HK-2 (cell line): ENCODE results near the gene KY.
"Not testable (repeated sequence)": the region's sequence is repeated elsewhere in the genome, so short reads cannot be mapped to it uniquely, and the experiment has no call there.

Experiments used
- DNase-seq: peaks from one replicate; pipeline ENCODE4 v3.0.0-alpha.2; 2018; ENCODE audit not compliant: unreplicated experiment

Gene KY

GRCh38 chr3:134601539-134602439, 49.0 kb downstream of the KY start:
- DNase-seq = peak; percentile 27

DNA sequence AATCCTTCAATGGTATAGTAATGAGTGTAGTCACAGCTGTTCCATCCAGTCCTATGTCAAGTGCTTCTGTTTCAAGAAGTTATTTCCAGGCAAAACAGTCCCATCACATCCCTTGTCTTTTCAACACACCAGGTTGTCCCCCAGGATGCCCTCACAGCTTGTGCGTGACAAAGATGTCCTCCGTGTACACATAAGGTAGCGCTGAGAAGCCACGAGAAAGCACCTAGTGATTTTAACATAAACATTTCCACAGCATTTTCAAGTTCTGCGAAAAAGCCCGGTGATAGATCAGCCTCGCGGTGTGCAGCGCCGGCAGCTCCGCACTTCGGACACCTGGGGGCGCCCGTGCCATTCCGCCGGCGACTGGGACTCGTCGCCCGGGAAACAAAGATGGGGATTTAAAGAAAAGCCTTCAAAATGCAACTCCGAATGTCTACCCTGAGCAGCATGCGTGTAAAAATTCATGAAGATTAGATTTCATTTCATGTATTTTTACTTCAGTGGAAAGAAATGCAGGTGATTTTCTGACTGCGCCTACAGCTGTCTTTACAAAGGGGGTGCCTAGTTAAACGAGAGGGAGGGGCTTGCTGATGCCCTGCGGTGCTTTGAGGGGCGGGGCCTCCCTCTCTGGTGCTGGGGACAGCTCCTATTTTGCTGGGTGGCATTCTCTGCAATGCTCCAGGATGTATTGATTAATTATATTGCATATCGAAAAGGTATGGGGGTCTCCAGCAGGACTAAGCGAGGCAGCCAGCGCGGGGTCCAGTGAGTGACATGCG, 49.9 kb downstream of the KY start:
- DNase-seq = peak; percentile 71

DNA sequence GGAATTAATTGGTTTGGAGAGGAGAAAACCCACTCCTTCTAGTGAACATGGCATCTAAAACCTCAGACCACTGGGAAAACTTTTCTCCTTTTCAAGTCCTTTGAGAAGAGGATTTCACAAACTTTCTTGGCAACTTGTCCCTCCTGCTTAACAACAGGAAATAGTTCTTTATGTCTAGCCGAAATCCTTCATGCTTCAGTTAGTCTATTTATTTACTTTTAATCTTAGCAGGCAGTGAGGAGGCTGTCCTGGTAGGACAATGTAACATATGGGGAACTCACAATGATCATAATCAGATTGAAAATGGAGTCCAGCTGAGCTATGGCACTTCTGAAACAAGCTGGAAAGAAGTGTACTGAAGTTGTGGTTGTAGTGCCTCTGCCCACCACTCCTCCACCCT, 50.6 kb downstream of the KY start:
- DNase-seq = no peak

- DNase-seq = no peak
Observed at GRCh38 chr3:134598763-134599545, 51.9 kb downstream of the KY start.

GRCh38 chr3:134597390-134597970, 53.3 kb downstream of the KY start:
- DNase-seq = no peak

DNA sequence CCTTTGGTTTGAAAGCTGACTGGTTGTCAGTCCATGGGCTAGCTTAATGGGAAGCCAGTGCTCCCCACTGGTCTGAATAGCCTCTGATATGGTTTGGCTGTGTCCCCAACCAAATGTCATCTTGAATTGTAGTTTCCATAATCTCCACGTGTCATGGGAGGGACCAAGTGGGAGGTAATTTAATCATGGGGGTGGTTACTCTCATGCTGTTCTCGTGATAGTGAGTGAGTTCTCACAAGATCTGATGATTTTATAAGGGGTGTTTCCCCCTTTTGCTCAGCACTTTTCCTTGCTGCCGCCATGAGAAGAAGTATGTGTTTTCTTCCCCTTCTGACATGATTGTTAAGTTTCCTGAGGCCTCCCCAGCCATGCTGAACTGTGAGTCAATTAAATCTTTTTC, 55.8 kb downstream of the KY start:
- not testable (repeated sequence) for DNase-seq

GRCh38 chr3:134594331-134594741, 56.5 kb downstream of the KY start:
- DNase-seq = no peak

DNA sequence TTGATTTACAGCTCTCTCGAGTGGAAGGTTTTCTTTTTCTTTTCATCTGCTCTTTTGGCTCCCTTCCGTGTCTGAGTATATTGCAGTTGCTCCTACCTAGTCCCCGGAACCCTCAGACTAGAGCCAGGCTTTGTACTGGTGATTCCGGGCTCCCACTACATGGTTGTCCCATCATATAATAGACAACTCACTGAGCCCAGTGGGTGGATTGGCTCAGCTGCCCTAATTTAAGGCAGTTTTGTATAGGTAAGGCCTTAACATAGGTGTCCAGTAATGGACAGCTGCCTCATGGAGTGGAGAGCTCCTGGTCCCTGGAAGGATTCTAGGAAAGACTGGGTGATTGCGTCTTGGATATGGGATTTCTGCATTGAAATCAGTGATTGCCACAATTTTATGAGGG, 58.0 kb downstream of the KY start:
- no peak for DNase-seq

GRCh38 chr3:134590766-134591165, 60.1 kb downstream of the KY start:
- no peak for DNase-seq

GRCh38 chr3:134579141-134579665, 71.6 kb downstream of the KY start:
- no peak for DNase-seq

DNA sequence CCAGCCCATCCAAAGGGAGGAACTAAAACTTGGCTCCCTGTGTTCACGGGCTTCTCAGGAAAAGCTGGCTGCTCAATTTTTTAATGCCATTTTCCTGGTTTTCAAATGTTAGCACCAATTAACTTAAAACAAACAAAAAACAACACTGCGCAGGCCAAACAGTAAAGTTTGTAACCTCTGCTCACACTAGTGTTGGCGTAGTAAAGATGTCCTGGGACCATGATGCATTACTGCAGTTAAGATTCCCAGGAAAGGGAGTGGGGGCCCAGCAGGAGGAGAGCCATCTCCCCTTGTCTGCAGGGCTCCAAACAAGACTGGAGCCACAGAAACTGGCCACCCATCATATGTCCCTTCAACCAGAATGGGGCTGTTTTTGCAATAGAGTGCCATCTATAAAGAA, 74.0 kb downstream of the KY start:
- no peak for DNase-seq

GRCh38 chr3:134576426-134576825, 74.4 kb downstream of the KY start:
- DNase-seq = no peak

GRCh38 chr3:134569899-134570298, 80.9 kb downstream of the KY start:
- DNase-seq = not testable (repeated sequence)

- DNase-seq = no peak
Observed at GRCh38 chr3:134568790-134569189, 82.0 kb downstream of the KY start.

- DNase-seq = peak; percentile 4
Observed at GRCh38 chr3:134567605-134568004, 83.2 kb downstream of the KY start.

DNA sequence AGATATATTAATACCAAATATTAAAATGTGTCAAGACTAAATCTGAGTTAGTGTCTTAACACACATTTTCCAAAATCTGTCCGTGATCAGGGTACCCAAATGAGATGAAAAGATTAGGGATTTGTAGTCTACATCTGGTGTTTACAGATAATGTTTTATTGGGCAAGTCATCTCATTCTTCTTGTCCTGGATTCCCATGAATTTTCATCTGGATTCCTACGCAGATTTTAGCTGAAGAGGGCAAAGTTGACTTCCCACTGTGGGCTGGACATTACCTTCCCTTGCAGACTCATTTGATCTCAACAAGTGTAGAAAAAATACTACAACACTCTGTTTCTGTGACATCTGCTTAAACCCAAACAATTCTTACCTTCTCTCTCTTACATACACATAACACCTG, 85.8 kb downstream of the KY start:
- DNase-seq = no peak

GRCh38 chr3:134563601-134564000, 87.2 kb downstream of the KY start:
- DNase-seq = no peak

GRCh38 chr3:134562055-134562454, 88.8 kb downstream of the KY start:
- no peak for DNase-seq

DNA sequence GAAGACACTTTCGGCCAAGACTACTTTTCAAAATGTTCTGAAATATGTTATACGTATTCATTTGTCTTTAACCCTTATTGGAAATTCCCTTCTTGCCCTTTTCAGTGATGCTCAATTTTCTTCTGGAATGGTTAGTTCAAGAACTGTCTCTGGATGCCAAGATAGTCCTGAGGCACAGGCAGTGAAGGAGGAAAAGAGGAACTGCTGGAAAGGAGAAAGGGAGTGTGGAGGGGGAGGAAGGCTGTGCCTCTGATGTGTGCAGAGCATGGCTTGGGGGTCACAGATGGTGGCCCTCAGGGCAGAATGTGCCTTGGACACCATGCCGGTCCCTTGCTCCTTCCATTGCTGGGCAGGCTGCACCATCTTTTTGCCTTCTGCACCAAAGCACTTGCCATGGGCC, 91.2 kb downstream of the KY start:
- DNase-seq = no peak
